GOT3 (cell line): ENCODE measurements around the gene TRPM8.

Source experiments
- DNase-seq: peaks from one replicate; lab custom pipeline; 2025; ENCODE audit warnings: mixed read lengths; lab: John Stamatoyannopoulos, UW

Gene TRPM8

GRCh38 chr2:233976087-233976486 lies 58.9 kb downstream of the TRPM8 start:
- DNase-seq = no peak

DNA sequence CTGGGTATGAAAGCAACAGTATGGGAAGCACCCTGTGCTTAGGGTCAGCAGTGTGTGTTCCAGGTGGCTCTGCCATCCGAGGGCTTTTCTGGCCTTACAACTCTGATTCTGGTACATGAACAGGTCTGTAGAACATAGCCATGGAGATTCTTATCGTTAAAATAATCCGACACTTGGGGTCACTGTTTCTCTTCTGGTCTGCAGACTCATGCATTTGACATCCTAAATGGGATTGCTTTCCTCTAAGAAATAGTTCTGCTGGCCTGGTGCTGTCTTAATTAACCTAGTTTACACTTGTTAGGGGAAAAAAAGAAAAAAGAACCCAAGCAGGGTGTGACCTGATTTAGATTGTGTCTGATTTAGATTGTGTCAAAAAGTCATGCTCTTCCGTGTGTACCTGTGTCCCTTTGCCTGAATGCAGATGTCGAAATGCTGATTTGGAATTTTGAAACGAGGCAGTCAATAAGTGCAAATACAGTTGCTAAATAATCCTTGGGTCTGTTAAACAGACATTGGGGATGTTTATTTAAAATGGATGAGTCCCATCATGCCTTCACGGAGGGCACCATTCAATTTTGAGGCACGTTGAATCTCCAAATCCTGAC lies 59.6 kb downstream of the TRPM8 start:
- DNase-seq = no peak

DNA sequence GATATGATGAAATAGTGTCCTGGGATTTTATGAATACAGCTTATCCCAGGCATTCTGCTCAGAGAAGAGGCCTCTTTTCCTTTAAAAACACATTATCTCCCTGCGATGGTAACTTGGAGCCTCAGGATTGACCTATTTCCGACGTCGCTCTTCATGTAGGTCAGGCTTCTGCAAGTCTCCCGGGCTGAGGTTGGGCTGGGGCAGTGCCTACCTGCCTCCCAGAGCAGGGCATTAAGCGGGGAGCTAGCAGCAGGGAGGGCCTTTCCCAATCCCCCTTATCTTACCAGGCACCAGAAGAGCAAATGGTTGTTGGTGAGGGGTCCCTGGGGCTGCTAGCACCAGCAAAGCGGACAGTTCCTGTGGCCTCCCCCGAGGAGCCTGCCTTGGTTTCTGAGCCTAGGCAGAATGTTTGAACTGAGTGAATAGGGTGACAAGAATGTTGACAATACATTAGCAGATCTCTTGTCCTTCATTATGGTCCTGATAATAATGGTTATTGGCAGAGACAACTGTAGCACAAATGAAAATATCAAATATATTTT lies 60.2 kb downstream of the TRPM8 start:
- no peak for DNase-seq

DNA sequence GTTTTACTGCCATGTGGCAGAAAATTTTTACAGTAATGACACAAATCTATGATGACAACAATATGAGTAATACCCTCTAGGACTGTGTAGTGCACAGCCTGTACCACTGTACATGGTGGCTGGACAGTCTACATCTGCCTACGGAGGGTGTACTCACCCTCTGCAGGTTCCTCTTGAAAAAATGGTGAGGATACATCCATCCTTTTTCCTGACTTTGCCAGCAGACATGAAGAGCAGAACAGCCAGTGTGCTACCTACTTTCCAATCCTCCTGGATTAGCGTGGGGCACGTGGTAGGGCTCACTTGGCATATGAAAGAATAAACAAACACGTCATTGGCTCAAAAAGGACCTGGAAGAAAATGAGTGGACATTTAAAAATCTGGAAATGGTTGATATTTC lies 62.6 kb downstream of the TRPM8 start:
- no peak for DNase-seq

DNA sequence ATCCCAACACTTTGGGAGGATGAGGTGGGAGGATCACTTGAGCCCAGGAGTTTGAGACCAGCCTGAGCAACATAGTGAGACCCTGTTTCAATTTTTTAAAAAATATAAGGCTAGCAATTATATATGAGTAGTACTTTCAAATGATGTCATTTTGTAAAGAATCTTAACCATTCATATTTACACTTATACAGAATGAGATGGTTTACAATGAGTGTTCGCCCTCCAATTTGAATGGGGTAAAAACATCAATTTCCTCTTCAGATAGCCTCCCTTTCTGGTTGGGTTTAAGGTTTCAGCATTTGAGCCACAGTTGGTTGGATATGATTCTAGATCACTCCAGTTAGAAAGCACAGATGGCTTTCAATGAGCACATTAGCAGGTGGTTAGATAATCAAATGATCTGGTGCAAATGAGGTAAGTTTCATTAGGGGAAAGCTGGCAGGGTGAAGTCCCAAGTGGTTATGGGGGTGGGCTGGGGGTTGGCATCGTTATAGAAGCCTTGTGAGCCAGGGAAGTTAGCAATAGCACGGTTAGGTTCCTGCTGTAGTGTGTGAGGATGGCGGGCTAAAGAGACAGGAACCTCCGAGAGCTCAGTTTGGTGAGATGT lies 63.9 kb downstream of the TRPM8 start:
- DNase-seq = no peak

DNA sequence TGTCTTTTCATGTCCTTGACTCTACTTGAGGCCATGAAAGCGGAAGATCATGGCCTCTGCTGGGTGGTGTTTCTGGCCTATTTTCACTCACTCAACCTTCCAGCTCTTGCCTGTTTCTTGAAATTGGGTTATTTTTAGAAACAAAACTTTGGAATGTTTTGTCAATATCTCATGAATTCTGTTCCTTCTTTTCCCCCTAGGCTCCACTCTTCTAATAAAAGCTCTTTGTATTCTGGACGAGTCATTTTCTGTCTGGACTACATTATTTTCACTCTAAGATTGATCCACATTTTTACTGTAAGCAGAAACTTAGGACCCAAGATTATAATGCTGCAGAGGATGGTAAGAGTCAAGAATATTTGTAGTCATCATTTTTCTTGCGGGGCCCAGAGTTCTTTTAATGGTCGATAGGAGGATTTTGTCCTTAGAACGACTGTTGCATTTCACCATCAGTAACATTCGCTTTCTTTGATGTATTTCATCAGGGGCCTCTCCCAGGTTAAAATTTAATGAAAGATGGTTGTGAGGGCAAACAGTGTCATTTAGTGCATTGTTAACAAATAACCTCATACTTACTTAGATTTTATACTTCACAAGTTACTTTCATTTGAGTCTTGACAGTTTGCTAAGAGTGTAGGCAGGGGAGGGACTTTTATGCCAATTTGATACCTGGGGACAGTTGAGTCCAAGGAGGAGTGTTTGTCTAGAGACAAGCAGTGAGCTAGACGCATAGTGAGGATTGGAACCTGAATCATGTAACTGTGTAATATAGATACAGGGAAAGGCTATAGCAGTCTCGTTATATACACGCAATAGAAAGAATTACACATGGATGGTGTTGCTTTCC lies 64.6 kb downstream of the TRPM8 start:
- no peak for DNase-seq

DNA sequence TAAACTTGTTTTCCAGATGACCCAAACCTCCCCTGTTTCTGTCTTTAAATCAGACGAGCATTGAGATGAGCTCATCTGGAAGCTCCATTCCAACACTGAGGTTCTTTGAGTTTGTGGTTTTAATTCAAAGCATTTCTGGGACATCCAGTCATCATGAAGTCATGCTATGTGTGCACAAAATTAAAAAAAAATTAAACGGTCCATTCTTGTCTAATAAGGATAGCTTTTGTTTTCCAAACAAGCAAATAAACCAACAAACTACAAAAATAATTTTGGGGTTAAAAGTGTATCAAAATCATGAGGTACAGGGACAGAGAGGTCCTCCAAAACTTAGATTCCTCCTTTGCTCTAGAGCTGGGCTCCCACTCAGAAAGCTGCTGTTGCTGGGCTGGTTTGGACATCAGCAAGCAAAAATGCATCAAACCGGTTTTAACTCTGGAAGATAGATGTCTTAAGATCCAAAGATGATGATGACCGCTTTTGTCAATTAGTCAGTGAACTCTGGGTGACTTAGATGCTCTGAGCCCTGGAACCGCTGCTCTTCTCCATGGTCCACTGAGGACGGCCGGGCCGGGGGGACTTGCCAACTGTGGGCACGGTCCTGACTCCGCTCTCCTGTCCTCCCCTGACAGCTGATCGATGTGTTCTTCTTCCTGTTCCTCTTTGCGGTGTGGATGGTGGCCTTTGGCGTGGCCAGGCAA lies 65.4 kb downstream of the TRPM8 start:
- no peak for DNase-seq

DNA sequence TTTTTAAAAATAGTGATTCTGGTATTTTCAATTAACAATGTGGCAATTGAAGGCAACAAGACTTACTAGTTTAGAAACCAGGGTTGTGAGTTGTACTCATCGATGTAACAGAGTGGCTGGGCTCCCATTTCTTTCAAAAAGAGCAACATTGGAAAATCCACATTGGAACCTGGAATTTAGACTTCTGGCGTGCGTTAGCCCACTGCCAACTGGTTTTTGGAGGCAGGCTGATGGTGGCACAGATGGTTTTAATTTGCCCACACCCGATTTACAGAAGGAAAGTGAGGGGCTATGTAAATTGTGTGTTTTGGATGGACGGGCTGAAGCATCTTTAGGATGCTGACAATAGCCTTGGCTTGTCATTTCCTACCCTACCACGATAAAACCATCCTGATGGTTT lies 66.3 kb downstream of the TRPM8 start:
- DNase-seq = no peak

- no peak for DNase-seq
These were observed 71.4 kb downstream of the TRPM8 start for GRCh38 chr2:233988581-233988980.

- no peak for DNase-seq
These were observed 72.2 kb downstream of the TRPM8 start for GRCh38 chr2:233989221-233989858.

GRCh38 chr2:233990261-233990798 lies 73.2 kb downstream of the TRPM8 start:
- no peak for DNase-seq

DNA sequence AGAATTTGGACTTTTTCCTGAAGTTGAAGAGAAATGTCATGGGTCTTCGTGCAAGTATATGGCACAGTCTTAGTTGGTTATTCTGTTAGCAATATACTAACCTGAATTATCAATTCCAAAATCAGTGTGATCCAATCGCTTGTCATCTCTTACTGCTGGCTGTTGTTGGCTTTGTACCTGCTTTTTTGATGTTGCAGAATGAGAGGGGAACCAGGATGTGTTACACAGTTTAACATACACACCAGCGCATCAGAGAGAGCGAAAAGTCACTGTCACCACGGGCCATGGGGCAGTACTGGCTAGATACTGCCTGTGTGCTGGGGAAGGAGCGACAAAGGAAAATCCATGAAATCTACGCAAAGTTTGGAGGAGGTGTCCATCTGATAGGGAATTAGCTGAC lies 74.0 kb downstream of the TRPM8 start:
- DNase-seq = no peak

DNA sequence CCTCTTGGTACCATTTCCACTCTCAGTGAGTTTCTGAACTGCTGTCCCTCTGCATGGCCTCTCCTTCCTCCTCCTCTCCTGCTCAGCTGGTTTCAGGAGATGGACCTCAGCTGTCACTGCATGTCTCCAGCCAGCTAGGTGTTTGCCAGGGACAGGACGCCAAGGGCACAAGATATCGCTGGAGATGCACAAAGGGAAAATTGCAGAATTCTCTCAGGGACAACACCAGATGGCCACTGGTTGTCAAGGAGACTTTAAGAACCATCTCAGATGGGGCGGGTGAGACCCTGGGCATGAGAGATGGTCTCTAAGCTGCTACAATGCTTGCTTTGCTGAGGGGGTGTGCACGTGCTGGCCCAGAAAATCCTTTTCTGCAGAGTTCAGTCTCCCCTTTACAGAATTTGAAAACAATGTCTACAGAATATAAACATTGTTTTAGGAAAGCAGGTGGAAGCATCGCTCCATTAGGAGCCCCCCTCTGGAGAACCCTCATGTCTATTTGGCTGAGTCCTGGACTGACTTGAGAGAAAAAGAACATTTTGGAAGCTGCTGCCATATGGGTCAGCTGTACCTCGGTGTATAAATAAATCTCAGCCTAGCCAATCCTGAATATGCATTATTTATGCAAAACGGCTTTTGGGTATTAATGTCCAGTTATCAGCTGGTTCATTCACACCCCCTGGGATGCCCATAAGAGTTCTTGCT lies 75.5 kb downstream of the TRPM8 start:
- no peak for DNase-seq

DNA sequence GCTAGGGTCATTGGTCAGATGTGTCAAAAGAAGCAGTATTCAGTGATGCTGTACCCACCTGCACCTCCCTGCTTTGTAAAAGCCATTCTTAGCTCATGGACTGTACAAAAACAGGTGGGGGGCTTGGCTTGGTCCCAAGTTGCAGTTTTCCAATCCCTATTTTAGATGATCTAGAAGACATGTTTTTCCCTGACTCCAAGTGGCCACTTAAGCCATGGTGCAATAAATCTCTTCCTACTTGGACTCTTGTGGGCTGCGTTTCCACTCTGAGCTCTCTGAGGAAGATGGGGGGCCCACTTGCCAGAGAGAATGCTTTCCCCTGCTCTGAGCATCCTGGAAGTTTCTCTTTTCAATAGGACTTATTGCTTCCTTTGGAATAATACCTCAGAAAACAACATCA lies 76.3 kb downstream of the TRPM8 start:
- no peak for DNase-seq

DNA sequence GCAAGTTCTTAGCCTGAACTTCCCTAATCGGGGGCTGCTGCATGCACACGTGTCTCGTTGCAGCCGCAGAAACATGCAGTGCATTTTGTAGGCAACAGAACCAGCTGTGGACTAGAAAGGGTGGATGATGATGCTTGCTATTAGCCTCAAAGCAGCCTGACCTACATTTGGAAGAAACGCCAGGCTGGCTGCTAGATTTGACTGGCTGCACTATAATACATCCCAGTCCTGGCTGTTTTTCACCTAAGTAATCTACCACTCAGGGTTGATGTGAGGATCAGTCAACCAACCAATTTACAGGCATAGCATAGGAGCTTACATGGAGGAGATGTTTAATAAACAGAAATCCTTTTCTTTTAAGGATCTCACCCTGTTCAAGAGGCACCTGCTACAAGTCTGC lies 77.0 kb downstream of the TRPM8 start:
- no peak for DNase-seq

DNA sequence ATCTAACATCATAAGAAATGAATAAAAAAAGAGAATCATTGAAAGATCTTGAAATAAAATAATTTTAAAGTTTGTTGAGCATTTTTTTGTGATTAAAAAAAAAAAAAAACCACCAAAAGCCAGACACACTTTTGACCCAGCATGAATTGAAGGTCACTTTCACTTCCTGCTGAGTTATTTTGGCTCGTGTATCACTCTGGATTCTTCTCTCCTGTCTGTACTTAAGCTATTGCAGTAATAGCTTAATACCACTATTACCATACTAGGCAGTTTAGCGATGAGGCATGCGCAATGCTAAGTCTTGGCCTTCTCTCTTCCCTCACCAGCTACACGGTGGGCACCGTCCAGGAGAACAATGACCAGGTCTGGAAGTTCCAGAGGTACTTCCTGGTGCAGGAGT lies 78.8 kb downstream of the TRPM8 start:
- DNase-seq = no peak

GRCh38 chr2:233996461-233996860 lies 79.3 kb downstream of the TRPM8 start:
- DNase-seq = no peak

- no peak for DNase-seq
These were observed 80.5 kb downstream of the TRPM8 start for GRCh38 chr2:233997707-233998106.

DNA sequence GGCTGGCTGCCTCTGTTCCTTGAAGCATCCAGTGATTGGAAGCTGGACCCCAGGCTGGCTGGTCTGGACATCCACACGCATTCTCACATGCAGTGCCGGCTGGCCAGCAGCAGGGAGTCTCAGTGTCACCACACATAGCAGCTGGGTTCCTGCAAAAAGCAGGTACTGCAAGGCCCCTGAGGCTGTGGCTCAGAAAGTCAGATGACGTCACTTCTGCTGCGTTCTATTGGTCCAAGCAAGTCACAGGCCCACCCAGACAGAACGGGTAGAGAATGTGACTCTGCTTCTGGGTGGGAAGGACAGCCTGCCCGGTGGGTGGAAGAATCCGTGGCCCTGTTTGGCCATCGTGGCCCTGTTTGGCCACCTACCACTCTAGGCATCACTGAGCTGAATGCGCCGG lies 82.0 kb downstream of the TRPM8 start:
- DNase-seq = no peak

DNA sequence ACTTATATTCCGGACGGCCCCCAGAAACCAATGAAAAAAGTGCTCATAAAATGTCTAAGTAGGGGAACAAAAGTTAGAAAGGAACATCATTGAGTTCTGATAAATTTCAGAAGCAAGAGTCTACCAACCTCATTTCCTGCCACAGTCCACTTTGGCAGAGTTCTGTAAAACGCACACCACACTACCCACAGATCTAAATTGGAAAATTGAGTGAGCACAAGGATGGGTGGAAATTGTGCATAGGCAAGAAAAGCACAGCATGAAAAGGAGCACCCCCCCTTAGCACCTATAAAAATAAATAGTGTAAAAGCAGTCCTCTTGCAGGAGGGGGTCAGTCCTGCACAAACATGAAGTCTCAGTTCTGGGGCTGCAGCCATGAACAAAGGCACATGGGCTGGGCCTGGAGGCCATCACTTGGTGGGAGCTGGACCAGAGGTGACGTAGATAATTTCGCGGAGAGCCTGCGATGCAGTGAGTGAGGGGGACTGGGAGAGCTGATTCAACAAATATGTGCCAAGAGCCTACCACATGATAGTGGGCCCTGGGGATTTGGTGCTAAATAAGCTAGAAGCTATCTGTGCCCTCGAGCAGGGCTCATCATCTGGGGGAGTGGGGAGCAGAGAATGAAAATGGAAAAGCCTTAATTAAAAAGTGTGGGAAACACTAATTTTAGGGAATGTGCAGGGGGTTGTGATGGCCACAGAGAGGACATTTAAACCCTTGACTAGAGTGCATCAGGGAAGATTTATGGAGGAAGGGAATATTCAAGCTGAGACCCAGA lies 84.4 kb downstream of the TRPM8 start:
- DNase-seq = no peak
